ENCODE data around the gene MERTK.

MERTK gene

GRCh38 chr2:112000399-112001135 lies 102.2 kb downstream of the MERTK start:
- DNase-seq (ENCODE audit: extremely low read depth, low read depth) = no peak
- TF ChIP-seq, protein P1, sequence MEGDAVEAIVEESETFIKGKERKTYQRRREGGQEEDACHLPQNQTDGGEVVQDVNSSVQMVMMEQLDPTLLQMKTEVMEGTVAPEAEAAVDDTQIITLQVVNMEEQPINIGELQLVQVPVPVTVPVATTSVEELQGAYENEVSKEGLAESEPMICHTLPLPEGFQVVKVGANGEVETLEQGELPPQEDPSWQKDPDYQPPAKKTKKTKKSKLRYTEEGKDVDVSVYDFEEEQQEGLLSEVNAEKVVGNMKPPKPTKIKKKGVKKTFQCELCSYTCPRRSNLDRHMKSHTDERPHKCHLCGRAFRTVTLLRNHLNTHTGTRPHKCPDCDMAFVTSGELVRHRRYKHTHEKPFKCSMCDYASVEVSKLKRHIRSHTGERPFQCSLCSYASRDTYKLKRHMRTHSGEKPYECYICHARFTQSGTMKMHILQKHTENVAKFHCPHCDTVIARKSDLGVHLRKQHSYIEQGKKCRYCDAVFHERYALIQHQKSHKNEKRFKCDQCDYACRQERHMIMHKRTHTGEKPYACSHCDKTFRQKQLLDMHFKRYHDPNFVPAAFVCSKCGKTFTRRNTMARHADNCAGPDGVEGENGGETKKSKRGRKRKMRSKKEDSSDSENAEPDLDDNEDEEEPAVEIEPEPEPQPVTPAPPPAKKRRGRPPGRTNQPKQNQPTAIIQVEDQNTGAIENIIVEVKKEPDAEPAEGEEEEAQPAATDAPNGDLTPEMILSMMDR (IDR thresholded peaks at IDR 0.05; ENCODE audit: low read depth, low read length) = no peak

DNA sequence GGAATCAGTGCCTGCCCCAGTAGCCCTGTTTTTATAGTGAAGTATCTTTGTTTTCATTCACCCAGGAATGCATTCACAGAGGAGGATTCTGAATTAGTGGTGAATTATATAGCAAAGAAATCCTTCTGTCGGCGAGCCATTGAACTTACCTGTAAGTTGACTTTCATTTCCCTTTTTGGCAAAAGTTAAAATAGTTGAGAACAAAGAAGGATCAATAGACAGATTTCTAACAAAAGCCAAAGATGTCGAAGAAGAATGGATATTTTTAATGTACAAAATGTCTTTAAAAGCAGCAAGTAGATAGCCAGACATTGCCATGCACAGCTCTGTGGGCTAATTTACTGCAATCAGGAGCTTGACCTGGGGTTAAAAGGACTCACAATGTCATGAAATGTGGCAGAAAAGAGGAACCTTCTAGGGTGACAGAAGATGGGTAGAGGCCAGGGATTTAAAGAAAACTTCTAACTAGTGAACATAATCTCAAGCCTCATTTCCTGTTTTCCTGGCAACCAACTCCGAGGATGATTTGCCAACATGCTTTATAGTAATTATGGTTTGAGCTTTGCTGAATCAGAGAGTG lies 102.8 kb downstream of the MERTK start:
- no peak for DNase-seq (ENCODE audit: extremely low read depth, low read depth)
- TF ChIP-seq, protein P1 (IDR thresholded peaks at IDR 0.05; ENCODE audit: low read depth, low read length) = no peak

DNA sequence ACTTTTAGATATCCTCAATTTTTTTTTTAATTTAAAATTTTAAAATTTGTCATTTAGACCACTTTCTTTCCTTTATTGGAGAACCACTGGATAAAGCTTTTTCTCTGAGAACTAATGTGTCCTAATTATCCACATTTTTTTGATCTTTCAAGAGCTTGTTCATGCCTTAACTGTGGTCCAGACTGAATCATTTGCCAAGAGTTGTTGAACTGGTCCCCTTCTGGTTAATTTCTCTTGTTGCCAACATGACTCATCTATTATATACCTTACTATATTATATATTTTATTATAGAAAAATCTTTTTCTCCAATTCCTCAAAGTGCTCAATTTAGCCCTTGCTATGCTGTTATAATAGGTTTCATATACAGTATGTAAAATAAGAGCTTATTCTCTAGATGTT lies 103.5 kb downstream of the MERTK start:
- no peak for DNase-seq (ENCODE audit: extremely low read depth, low read depth)
- TF ChIP-seq, protein P1 (IDR thresholded peaks at IDR 0.05; ENCODE audit: low read depth, low read length) = no peak

- TF ChIP-seq, protein P1 (IDR thresholded peaks at IDR 0.05; ENCODE audit: low read depth, low read length) = no peak
- DNase-seq (ENCODE audit: extremely low read depth, low read depth) = no peak
These were observed 105.3 kb downstream of the MERTK start for GRCh38 chr2:112003576-112004252.

DNA sequence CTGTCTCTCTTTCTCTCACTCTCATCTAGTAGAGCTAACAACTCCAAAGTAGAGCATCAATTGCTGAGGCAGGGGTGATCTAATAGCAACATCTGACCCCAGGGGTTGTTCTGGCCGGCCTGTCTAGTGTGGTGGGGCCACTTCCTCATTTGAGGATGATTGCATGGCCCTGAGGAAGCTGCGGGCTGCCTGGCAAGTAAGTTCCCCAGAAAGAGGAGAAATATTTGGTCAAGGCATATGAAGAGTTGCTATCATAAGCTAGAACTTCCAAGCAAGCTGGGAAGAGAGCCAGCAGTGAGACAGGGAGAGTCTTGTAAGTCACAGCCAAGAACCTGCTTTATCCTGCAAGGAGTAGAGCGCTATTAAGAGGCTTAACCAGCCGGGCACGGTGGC lies 105.8 kb downstream of the MERTK start:
- DNase-seq (ENCODE audit: extremely low read depth, low read depth) = no peak
- TF ChIP-seq, protein P1 (IDR thresholded peaks at IDR 0.05; ENCODE audit: low read depth, low read length) = no peak

GRCh38 chr2:112005406-112006075 lies 107.1 kb downstream of the MERTK start:
- no peak for DNase-seq (ENCODE audit: extremely low read depth, low read depth)
- TF ChIP-seq, protein P1 (IDR thresholded peaks at IDR 0.05; ENCODE audit: low read depth, low read length) = no peak

DNA sequence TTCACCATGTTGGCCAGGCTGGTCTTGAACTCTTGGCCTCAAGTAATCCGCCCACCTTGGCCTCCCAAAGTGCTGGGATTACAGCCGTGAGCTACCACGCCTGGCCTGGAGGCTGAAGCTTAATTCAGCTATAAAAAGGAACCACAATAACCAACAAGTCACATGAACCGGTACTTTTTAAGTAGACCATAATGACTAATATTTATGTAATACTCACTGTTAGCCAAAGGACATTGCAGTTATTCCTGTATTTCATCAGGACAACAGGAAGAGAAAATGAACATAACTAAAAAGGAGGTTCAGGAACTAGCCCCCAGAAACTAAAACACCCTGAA lies 107.6 kb downstream of the MERTK start:
- peak; percentile 15 for DNase-seq (ENCODE audit: extremely low read depth, low read depth)
- TF ChIP-seq, protein P1 (IDR thresholded peaks at IDR 0.05; ENCODE audit: low read depth, low read length) = no peak

Data from AG09319 (cell line).